Omental fat pad (tissue), 4 donors: ENCODE results near the gene MYT1. TPM values are rescaled to one million over a fixed set of nuclear protein-coding genes. Genes with fewer than 3 reads are reported as not detected.
A peak's percentile ranks its signal among the peaks of the same experiment; 100 is the strongest.

ENCODE experiments used
- ATAC-seq: fragments of 150-250 bp; one replicate; pipeline ENCODE4 v1.9.1; 2016; ENCODE audit warnings: mild to moderate bottlenecking, moderate library complexity; ENCODE audit not compliant: low FRiP score
- DNase-seq: peaks from one replicate; pipeline ENCODE4 v3.0.0-alpha.2; 2019; ENCODE audit warnings: low spot score
- CTCF ChIP-seq, 3 donors: fragments of 450-650 bp; IDR thresholded peaks; one replicate each; pipeline ENCODE4 v1.5.1; 2016 to 2017; ENCODE audit warnings: antibody characterized with exemption in 3 of 3, mild to moderate bottlenecking in 3 of 3, moderate library complexity in 2 of 3
- total RNA-seq, 4 donors: library from RNA; depleted of rRNA; stranded (reverse); fragments of >200 nt; gene quantifications; one replicate each; pipeline ENCODE4 v1.1.0, GENCODE V29; 2016

Gene MYT1
- total RNA-seq, 4 donors from 2014 or later = not detected

GRCh38 chr20:64254571-64255360 lies 90.5 kb downstream of the MYT1 start:
- ATAC-seq (no peak), DNase-seq (no peak)
- TF ChIP-seq CTCF (IDR thresholded peaks at IDR 0.05) = no peak

GRCh38 chr20:64255361-64256281 lies 91.4 kb downstream of the MYT1 start, which contains the start of gene PCMTD2:
Gene PCMTD2, plus strand, starts transcription at chr20:64255748. Its CDS starts 4,218 bp downstream, at chr20:64259966.
- ATAC-seq = peak; percentile 95
- TF ChIP-seq CTCF (IDR thresholded peaks at IDR 0.05) = no peak
- peak; percentile 67 for DNase-seq

GRCh38 chr20:64256282-64256935 lies 92.2 kb downstream of the MYT1 start:
- ATAC-seq = no peak
- no peak for TF ChIP-seq CTCF (IDR thresholded peaks at IDR 0.05)

DNA sequence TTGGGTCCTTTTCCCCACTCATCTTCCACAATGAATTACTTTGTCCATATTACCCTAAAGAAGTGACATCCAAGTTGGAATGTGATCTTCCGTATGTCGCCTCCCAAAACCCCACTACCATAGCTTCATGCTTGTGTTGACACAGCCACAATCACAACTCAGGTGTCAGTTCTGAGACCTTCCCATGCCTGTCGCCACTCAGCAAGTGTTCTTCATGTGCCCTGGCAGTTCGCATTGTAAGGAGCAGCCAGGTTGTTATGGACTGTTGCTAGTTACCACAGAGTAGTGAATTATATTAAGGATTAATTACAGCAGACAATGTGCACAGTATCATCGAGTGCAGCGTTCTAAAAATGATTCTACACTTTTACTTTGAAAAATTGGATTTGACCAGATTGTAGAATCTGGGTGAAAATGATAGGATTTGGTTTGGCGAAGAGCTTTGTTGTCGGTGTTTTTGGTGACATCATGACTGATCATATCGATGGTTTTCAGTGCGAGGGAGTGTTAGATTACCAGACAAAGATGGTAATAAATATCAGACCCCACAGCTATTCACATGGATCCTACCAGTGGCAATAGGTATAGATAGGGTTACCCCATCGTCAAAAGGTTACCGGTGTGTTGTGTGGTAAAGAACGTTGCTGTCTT lies 93.0 kb downstream of the MYT1 start:
- DNase-seq = no peak
- no peak for TF ChIP-seq CTCF (IDR thresholded peaks at IDR 0.05)

More at GRCh38 chr20:64256282-64256935, 92.2 kb downstream of the MYT1 start:
- no peak for DNase-seq

DNA sequence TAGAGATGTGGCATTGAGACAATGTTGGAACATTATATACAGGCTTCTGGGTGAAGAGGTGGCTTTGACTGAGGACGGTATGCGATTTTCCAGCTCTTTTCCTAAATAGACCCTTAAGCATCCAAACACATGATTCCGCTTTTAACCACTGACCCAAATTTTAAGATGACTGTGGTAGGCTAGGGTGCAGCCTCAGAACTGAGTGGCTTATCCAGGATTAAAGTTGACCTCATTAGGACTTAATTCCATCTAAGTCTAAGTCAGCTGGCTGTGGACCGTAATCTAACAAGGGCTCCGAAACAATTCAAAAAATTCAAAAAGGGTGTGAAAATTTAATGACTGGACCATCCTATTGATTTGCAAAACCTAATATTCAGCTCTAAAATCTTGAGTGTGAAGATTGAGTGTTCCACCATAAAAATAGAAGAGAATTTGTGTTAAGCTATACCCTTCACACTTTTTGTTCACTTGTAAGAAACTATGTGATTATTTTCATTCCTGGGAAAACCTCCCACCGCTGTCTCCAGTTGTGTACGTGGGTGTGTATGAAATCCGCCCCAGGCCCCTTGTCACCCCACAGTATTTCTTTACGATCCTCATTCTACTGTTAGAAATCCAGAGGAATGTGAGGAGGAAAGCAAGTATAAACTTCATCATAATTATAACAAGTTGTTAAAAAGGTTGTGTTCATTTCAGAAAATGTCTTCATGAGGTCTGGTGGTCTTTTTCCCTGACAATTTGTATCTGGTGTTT lies 94.0 kb downstream of the MYT1 start:
- no peak for ATAC-seq
- no peak for DNase-seq
- TF ChIP-seq CTCF (IDR thresholded peaks at IDR 0.05) = no peak

More for the DNA sequence above, 93.0 kb downstream of the MYT1 start:
- no peak for ATAC-seq

DNA sequence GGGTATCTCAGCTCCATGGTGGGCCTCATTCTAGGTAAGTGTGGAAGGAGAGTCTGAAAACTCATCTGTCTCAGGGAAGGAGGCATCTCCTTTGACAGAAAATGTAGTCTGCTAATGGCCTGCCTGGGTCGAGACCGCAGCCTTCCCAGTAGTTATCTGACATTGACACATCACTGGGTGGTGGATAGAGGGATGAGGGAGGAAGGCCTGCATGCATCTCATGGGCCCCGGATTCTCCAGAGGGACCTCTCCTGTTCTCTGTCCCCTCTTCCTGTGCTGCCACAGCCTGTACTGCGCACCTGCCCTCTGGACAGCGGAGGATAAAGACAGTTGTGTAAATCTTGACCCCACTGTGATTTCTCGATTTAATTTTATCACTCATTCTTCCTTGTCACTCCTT lies 96.0 kb downstream of the MYT1 start:
- ATAC-seq = no peak
- no peak for TF ChIP-seq CTCF (IDR thresholded peaks at IDR 0.05)
- DNase-seq = no peak
